GM12874 (cell line): ENCODE data around the gene C1orf35.

Experiments
- CTCF ChIP-seq: IDR thresholded peaks from 2 replicates; pipeline ENCODE4 v1.5.1; 2011; ENCODE audit warnings: low read depth, mild to moderate bottlenecking, control low read depth, low read length, moderate library complexity; ENCODE audit not compliant: insufficient read depth

Gene C1orf35

GRCh38 chr1:228095161-228095560, 8.0 kb downstream of the C1orf35 start:
- no peak for TF ChIP-seq CTCF

- TF ChIP-seq CTCF: no peak
Measured at GRCh38 chr1:228094432-228095016, 8.6 kb downstream of the C1orf35 start.

GRCh38 chr1:228093050-228093906, 9.8 kb downstream of the C1orf35 start:
- no peak for TF ChIP-seq CTCF

GRCh38 chr1:228092342-228093049, 10.6 kb downstream of the C1orf35 start:
- TF ChIP-seq CTCF: no peak

DNA sequence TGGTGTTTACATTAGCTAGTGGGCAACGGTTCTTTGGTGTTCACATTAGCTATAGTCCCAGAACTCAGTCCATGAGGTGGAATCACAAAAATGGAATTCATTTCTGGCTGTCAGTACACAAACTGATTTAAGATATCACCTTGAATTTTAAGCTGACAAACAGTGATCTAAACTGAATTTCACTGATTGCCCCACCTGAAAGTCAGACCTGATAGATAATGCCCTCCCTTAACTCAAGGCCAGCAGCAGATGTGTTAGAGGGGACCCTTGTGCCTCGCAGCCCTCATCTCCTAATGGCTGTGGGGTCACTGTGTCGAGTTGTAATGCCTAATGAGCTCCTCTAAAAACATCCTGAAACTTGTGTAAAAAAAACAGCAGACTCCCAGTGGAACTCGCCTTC, 12.0 kb downstream of the C1orf35 start:
- TF ChIP-seq CTCF: no peak

DNA sequence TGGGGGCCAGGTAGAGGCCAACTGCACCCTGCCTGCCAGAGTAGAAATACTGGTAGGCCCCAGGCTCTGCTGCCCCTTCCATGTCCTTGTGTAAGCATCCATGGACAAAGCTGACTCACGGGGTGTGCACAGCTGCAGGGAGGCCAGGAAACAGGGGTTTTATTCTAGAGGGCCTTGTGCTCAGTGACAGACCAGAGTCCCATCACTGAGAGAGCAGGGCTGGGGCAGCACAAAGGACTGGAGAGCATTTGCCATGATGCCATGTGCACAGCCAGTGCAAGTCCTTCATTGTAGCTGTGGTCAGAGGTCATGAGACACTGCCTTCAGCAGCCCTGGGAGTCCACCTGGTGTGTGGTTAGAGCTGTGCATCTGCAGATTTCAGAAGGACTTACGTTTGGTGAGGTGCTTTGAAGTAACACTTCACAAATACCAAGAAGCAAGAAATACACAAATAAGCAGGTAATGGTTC, 12.5 kb downstream of the C1orf35 start:
- TF ChIP-seq CTCF: no peak
